Panc1 (cell line): ENCODE results near the gene ETFDH.

ENCODE experiments used
- CTCF ChIP-seq: fragments of 450-650 bp; IDR thresholded peaks from 2 replicates; pipeline ENCODE4 v1.5.1; 2017; ENCODE audit warnings: mild to moderate bottlenecking
- POLR2AphosphoS5 ChIP-seq: IDR thresholded peaks from 2 replicates; pipeline ENCODE4 v1.6.1; 2012; ENCODE audit warnings: mild to moderate bottlenecking, low read depth, low read length, moderate library complexity
- REST ChIP-seq, 2 experiments: IDR thresholded peaks; 2 replicates each; pipeline ENCODE4 v1.6.1; 2011 to 2012; ENCODE audit warnings: low read depth in 2 of 2, control low read depth in 1 of 2, low read length in 1 of 2, mild to moderate bottlenecking in 1 of 2, moderate library complexity in 1 of 2; ENCODE audit not compliant: insufficient read depth in 1 of 2
- TCF7L2 ChIP-seq: IDR thresholded peaks from 2 replicates; pipeline ENCODE4 v1.6.1; 2011; ENCODE audit warnings: mild to moderate bottlenecking, low read depth, low read length, inconsistent platforms

- no peak for TF ChIP-seq CTCF
- TF ChIP-seq POLR2AphosphoS5: no peak
- TF ChIP-seq TCF7L2: no peak
- no peak for TF ChIP-seq REST (IDR thresholded peaks at IDR 0.05; ENCODE audit: insufficient read depth in 1 of 2, low read depth in 2 of 2, low read length in 1 of 2)
Observed at GRCh38 chr4:158739600-158739999, 67.5 kb downstream of the ETFDH start.
